ENCODE results near the gene TMEM117. TPM values are rescaled to one million over a fixed set of nuclear protein-coding genes. Genes with fewer than 3 reads are reported as not detected.

TMEM117 gene
- total RNA-seq, 1 experiment from 2014 or later, result 5.9 TPM

- no TSS peak for BruUV-seq (replicated peaks)
- Histone ChIP-seq H3K27ac (ENCODE audit: low read depth, low read length, poor library complexity, severe bottlenecking) (no peak overlapping the region), H3K4me1 (ENCODE audit: insufficient read depth, low read length, poor library complexity, severe bottlenecking) (peaks cover 10% of the 10 kb centered on the region), H3K36me3 (ENCODE audit: insufficient read depth, low read length, poor library complexity, severe bottlenecking) (no peaks in the 10 kb centered on the region), H3K9me3 (ENCODE audit: low read depth, low read length, poor library complexity, severe bottlenecking) (no peaks in the 10 kb centered on the region), H3K4me3 (ENCODE audit: low read depth, low read length, poor library complexity, severe bottlenecking) (no peak overlapping the region), H3K27me3 (replicated peaks; ENCODE audit: insufficient read depth, low read depth, low read length, poor library complexity) (no peaks in the 10 kb centered on the region)
- CTCF ChIA-PET, result no interaction called here
- no peak for DNase-seq (ENCODE audit: low spot score)
- intact Hi-C loops (cut with micrococcal nuclease; ENCODE audit: unreplicated experiment), result no loop called here
- POLR2A ChIA-PET (ENCODE audit: low non-redundant PET), result no interaction called here
- no peak for TF ChIP-seq CTCF (conservative IDR thresholded peaks at IDR 0.05; ENCODE audit: low read depth, low read length)
- TF ChIP-seq EZH2 (IDR thresholded peaks at IDR 0.05; ENCODE audit: borderline replicate concordance, low read depth, low read length, poor library complexity, severe bottlenecking), result no peak
Observed at GRCh38 chr12:44229846-44230245, 394.0 kb downstream of the TMEM117 start.

GRCh38 chr12:44235674-44236073, 399.8 kb downstream of the TMEM117 start:
- H3K27me3 ChIP-seq (replicated peaks; ENCODE audit: insufficient read depth, low read depth, low read length, poor library complexity), result no peaks in the 10 kb centered on the region
- no TSS peak for BruUV-seq (replicated peaks)
- no peak for DNase-seq (ENCODE audit: low spot score)
- POLR2A ChIA-PET (ENCODE audit: low non-redundant PET), result no interaction called here
- H3K4me3 ChIP-seq (ENCODE audit: low read depth, low read length, poor library complexity, severe bottlenecking), result no peak overlapping the region
- no peak overlapping the region for H3K27ac ChIP-seq (ENCODE audit: low read depth, low read length, poor library complexity, severe bottlenecking)
- no peak for TF ChIP-seq EZH2 (IDR thresholded peaks at IDR 0.05; ENCODE audit: borderline replicate concordance, low read depth, low read length, poor library complexity, severe bottlenecking)
- no peak for TF ChIP-seq CTCF (conservative IDR thresholded peaks at IDR 0.05; ENCODE audit: low read depth, low read length)
- CTCF ChIA-PET, result no interaction called here
- H3K36me3 ChIP-seq (ENCODE audit: insufficient read depth, low read length, poor library complexity, severe bottlenecking), result no peaks in the 10 kb centered on the region
- H3K4me1 ChIP-seq (ENCODE audit: insufficient read depth, low read length, poor library complexity, severe bottlenecking), result no peaks in the 10 kb centered on the region
- no peaks in the 10 kb centered on the region for H3K9me3 ChIP-seq (ENCODE audit: low read depth, low read length, poor library complexity, severe bottlenecking)
- intact Hi-C loops (cut with micrococcal nuclease; ENCODE audit: unreplicated experiment), result no loop called here

- BruUV-seq (replicated peaks), result no TSS peak
- no peaks in the 10 kb centered on the region for H3K27me3 ChIP-seq (replicated peaks; ENCODE audit: insufficient read depth, low read depth, low read length, poor library complexity)
- intact Hi-C loops (cut with micrococcal nuclease; ENCODE audit: unreplicated experiment), result no loop called here
- no peak overlapping the region for H3K27ac ChIP-seq (ENCODE audit: low read depth, low read length, poor library complexity, severe bottlenecking)
- ChIA-PET POLR2A (ENCODE audit: low non-redundant PET) (no interaction called here), CTCF (no interaction called here)
- no peak for DNase-seq (ENCODE audit: low spot score)
- no peaks in the 10 kb centered on the region for H3K4me1 ChIP-seq (ENCODE audit: insufficient read depth, low read length, poor library complexity, severe bottlenecking)
- H3K4me3 ChIP-seq (ENCODE audit: low read depth, low read length, poor library complexity, severe bottlenecking), result no peak overlapping the region
- peaks cover 2% of the 10 kb centered on the region for H3K9me3 ChIP-seq (ENCODE audit: low read depth, low read length, poor library complexity, severe bottlenecking)
- H3K36me3 ChIP-seq (ENCODE audit: insufficient read depth, low read length, poor library complexity, severe bottlenecking), result no peaks in the 10 kb centered on the region
- TF ChIP-seq EZH2 (IDR thresholded peaks at IDR 0.05; ENCODE audit: borderline replicate concordance, low read depth, low read length, poor library complexity, severe bottlenecking), result no peak
- no peak for TF ChIP-seq CTCF (conservative IDR thresholded peaks at IDR 0.05; ENCODE audit: low read depth, low read length)
Observed at GRCh38 chr12:44240186-44240585, 404.3 kb downstream of the TMEM117 start.

Data from A673 (cell line).